OCI-LY1 (cell line): ENCODE measurements around the gene ENG.

Experiments used
- H2AFZ ChIP-seq: fragments of 200-600 bp; sonication (generic), shearing (Covaris generic); 2 replicates; pipeline ENCODE4 v1.6.0; 2014; ENCODE audit warnings: antibody characterized with exemption, mild to moderate bottlenecking, low read length
- H3F3A ChIP-seq: fragments of 200-600 bp; sonication (generic), shearing (Covaris generic); 2 replicates; pipeline ENCODE4 v1.6.0; 2014; ENCODE audit warnings: mild to moderate bottlenecking, antibody characterized with exemption, low read length, moderate library complexity; ENCODE audit not compliant: insufficient read depth
- H3K27ac ChIP-seq: fragments of 200-600 bp; sonication (generic); 2 replicates; pipeline ENCODE4 v1.5.1; 2014; ENCODE audit warnings: low read length, mixed run types, mild to moderate bottlenecking, low read depth; ENCODE audit not compliant: poor library complexity, severe bottlenecking
- H3K27me3 ChIP-seq: fragments of 200-600 bp; sonication (generic); 2 replicates; pipeline ENCODE4 v1.6.0; 2014; ENCODE audit warnings: antibody characterized with exemption, mild to moderate bottlenecking, low read length, moderate library complexity; ENCODE audit not compliant: insufficient read depth
- H3K36me3 ChIP-seq: fragments of 200-600 bp; sonication (generic); 2 replicates; pipeline ENCODE4 v1.6.1; 2014; ENCODE audit warnings: mild to moderate bottlenecking, antibody characterized with exemption, low read length, moderate library complexity, mixed read lengths; ENCODE audit not compliant: insufficient read depth
- H3K4me1 ChIP-seq: fragments of 200-600 bp; sonication (generic); 2 replicates; pipeline ENCODE4 v1.5.1; 2014; ENCODE audit warnings: mild to moderate bottlenecking, low read length, moderate library complexity; ENCODE audit not compliant: insufficient read depth, severe bottlenecking
- H3K4me2 ChIP-seq: fragments of 200-600 bp; sonication (generic), shearing (Covaris generic); 2 replicates; pipeline ENCODE4 v1.6.1; 2014; ENCODE audit warnings: low read length
- H3K4me3 ChIP-seq: fragments of 200-600 bp; sonication (generic); 2 replicates; pipeline ENCODE4 v1.5.1; 2014; ENCODE audit warnings: low read length, low read depth, mild to moderate bottlenecking, mixed read lengths; ENCODE audit not compliant: poor library complexity, severe bottlenecking
- H3K79me2 ChIP-seq: fragments of 200-600 bp; shearing (Covaris generic); 2 replicates; pipeline ENCODE4 v1.6.1; 2016; ENCODE audit warnings: mixed run types, low read length, mixed read lengths; ENCODE audit not compliant: insufficient read depth
- H3K9ac ChIP-seq: fragments of 200-600 bp; sonication (generic), shearing (Covaris generic); 2 replicates; pipeline ENCODE4 v1.6.1; 2014; ENCODE audit warnings: mild to moderate bottlenecking, low read length, mixed read lengths
- H3K9me2 ChIP-seq: fragments of 200-600 bp; sonication (generic), shearing (Covaris generic); 2 replicates; pipeline ENCODE4 v1.6.1; 2014; ENCODE audit warnings: low read depth, mild to moderate bottlenecking, low read length, mixed read lengths
- H3K9me3 ChIP-seq: fragments of 200-600 bp; shearing (Covaris generic); 2 replicates; pipeline ENCODE4 v1.6.1; 2014; ENCODE audit warnings: low read length, mixed read lengths
- H4K20me1 ChIP-seq: fragments of 200-600 bp; sonication (generic), shearing (Covaris generic); 2 replicates; pipeline ENCODE4 v1.6.0; 2016; ENCODE audit warnings: mild to moderate bottlenecking, low read length; ENCODE audit not compliant: insufficient read depth
- EZH2 ChIP-seq: fragments of 200-600 bp; sonication (generic), shearing (Covaris generic); IDR thresholded peaks from 2 replicates; pipeline ENCODE4 v1.8.0; 2017; ENCODE audit warnings: borderline replicate concordance, mixed run types, mild to moderate bottlenecking, antibody characterized with exemption, low read length, moderate library complexity, mixed read lengths
- TF ChIP-seq, protein P1 (sequence below): fragments of 200-600 bp; sonication (generic), shearing (Covaris generic); IDR thresholded peaks from 2 replicates; pipeline ENCODE4 v1.5.1; 2017; ENCODE audit warnings: mild to moderate bottlenecking, antibody characterized with exemption, low read length, moderate library complexity, mixed read lengths

The ENG gene

GRCh38 chr9:127878001-127878651 is 23.7 kb upstream of the ENG start:
- H4K20me1 ChIP-seq: no peaks in the 10 kb centered on the region
- no peak overlapping the region for H3K4me2 ChIP-seq
- no peaks in the 10 kb centered on the region for H3F3A ChIP-seq
- H3K9ac ChIP-seq: no peak overlapping the region
- no peak overlapping the region for H3K4me3 ChIP-seq
- no peak overlapping the region for H3K27ac ChIP-seq
- TF ChIP-seq, protein P1, sequence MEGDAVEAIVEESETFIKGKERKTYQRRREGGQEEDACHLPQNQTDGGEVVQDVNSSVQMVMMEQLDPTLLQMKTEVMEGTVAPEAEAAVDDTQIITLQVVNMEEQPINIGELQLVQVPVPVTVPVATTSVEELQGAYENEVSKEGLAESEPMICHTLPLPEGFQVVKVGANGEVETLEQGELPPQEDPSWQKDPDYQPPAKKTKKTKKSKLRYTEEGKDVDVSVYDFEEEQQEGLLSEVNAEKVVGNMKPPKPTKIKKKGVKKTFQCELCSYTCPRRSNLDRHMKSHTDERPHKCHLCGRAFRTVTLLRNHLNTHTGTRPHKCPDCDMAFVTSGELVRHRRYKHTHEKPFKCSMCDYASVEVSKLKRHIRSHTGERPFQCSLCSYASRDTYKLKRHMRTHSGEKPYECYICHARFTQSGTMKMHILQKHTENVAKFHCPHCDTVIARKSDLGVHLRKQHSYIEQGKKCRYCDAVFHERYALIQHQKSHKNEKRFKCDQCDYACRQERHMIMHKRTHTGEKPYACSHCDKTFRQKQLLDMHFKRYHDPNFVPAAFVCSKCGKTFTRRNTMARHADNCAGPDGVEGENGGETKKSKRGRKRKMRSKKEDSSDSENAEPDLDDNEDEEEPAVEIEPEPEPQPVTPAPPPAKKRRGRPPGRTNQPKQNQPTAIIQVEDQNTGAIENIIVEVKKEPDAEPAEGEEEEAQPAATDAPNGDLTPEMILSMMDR: no peak
- no peak for TF ChIP-seq EZH2
- H2AFZ ChIP-seq: no peak overlapping the region
- no peaks in the 10 kb centered on the region for H3K9me2 ChIP-seq
- peaks cover 6% of the 10 kb centered on the region for H3K4me1 ChIP-seq
- no peaks in the 10 kb centered on the region; the same call in 1 of the 2 replicates for H3K36me3 ChIP-seq
- H3K79me2 ChIP-seq: no peaks in the 10 kb centered on the region
- peaks cover 14% of the 10 kb centered on the region; the same call in 1 of the 2 replicates for H3K27me3 ChIP-seq
- H3K9me3 ChIP-seq: no peaks in the 10 kb centered on the region

GRCh38 chr9:127877566-127877998 is 23.1 kb upstream of the ENG start, which contains the start of gene AK1:
Gene AK1 (minus strand): TSS chr9:127877675. CDS start chr9:127874617, 3,058 bp downstream.
- H3K9ac ChIP-seq: no peak within 1 kb of the TSS
- H2AFZ ChIP-seq: no peak within 1 kb of the TSS
- no peaks in the 10 kb centered on the region for H4K20me1 ChIP-seq
- no peaks in the 10 kb centered on the region for H3K79me2 ChIP-seq
- H3K36me3 ChIP-seq: no peaks in the 10 kb centered on the region; the same call in 1 of the 2 replicates
- no peak within 1 kb of the TSS for H3K4me3 ChIP-seq
- H3K4me1 ChIP-seq: peaks cover 6% of the 10 kb centered on the region
- no peaks in the 10 kb centered on the region for H3F3A ChIP-seq
- H3K4me2 ChIP-seq: no peak within 1 kb of the TSS
- H3K27ac ChIP-seq: no peak within 1 kb of the TSS
- peaks cover 17% of the 10 kb centered on the region; the same call in 1 of the 2 replicates for H3K27me3 ChIP-seq
- no peaks in the 10 kb centered on the region for H3K9me2 ChIP-seq
- TF ChIP-seq, protein P1: no peak
- TF ChIP-seq EZH2: no peak
- H3K9me3 ChIP-seq: no peaks in the 10 kb centered on the region

- Histone ChIP-seq H2AFZ (no peak overlapping the region), H3K4me3 (no peak overlapping the region), H3K9ac (no peak overlapping the region), H3K9me3 (no peaks in the 10 kb centered on the region), H3K4me1 (peaks cover 6% of the 10 kb centered on the region), H3K4me2 (no peak overlapping the region), H4K20me1 (no peaks in the 10 kb centered on the region), H3K27me3 (peaks cover 17% of the 10 kb centered on the region; the same call in 1 of the 2 replicates), H3K9me2 (no peaks in the 10 kb centered on the region), H3K79me2 (no peaks in the 10 kb centered on the region), H3F3A (no peaks in the 10 kb centered on the region), H3K27ac (no peak overlapping the region), H3K36me3 (no peaks in the 10 kb centered on the region)
- TF ChIP-seq EZH2: no peak
- TF ChIP-seq, protein P1: no peak
Measured at GRCh38 chr9:127876764-127877562, 22.5 kb upstream of the ENG start.
